ENCODE results near the gene GPC6.

- TF ChIP-seq, protein P1, sequence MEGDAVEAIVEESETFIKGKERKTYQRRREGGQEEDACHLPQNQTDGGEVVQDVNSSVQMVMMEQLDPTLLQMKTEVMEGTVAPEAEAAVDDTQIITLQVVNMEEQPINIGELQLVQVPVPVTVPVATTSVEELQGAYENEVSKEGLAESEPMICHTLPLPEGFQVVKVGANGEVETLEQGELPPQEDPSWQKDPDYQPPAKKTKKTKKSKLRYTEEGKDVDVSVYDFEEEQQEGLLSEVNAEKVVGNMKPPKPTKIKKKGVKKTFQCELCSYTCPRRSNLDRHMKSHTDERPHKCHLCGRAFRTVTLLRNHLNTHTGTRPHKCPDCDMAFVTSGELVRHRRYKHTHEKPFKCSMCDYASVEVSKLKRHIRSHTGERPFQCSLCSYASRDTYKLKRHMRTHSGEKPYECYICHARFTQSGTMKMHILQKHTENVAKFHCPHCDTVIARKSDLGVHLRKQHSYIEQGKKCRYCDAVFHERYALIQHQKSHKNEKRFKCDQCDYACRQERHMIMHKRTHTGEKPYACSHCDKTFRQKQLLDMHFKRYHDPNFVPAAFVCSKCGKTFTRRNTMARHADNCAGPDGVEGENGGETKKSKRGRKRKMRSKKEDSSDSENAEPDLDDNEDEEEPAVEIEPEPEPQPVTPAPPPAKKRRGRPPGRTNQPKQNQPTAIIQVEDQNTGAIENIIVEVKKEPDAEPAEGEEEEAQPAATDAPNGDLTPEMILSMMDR (IDR thresholded peaks at IDR 0.05; ENCODE audit: insufficient read depth, low read depth, low read length), result no peak
- no peak for TF ChIP-seq EZH2 (IDR thresholded peaks at IDR 0.05; ENCODE audit: insufficient read depth, low read length)
Measured at GRCh38 chr13:93953841-93954240, 727.2 kb downstream of the GPC6 start.

All from astrocyte (in vitro differentiated cells and primary cell).